Limb (tissue), 2 donors: Measurements from ENCODE around the gene GOSR1.
A peak's percentile ranks its signal among the peaks of the same experiment; 100 is the strongest.
"Not testable (repeated sequence)": the region's sequence is repeated elsewhere in the genome, so short reads cannot be mapped to it uniquely, and the experiment has no call there.

Experiments used
- DNase-seq, 2 donors: peaks; one replicate each; pipeline ENCODE4 v3.0.0-alpha.2; 2016; ENCODE audit errors: extremely low spot score in 2 of 2

Gene GOSR1

DNA sequence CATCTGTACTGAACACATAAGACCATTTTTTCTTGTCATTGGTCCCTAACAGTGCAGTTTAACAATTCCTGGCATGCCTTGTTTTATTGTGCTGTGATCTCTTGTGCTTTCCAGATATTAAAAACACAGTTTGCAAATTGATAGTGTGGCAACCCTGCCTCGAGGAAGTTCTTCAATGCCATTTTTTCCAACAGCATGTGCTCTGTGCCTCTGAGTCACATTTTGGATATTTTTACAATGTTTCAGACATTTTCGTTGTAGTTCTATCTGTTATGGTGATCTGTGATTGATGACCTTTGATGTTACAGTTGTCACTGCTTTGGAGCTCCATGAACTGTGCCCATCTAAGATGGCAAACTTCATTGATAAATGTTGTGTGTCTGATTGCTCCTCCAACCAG lies 66.2 kb downstream of the GOSR1 start:
- DNase-seq = no peak

DNA sequence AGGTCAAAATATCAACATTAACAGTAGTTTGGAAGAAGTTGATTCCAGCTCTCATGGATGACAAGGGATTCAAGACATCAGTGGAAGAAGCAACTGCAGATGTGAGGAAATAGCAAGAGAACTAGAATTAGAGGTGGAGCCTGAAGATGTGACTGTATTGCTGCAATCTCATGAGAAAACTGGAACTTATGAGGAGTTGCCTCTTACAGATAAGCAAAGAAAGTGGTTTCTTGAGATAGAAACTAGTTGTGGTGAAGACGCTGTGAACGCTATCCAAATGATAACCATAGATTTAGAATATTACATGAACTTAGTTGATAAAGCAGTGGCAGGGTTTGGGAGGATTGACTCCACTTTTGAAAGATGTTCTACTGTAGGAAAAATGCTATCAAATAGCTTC lies 67.8 kb downstream of the GOSR1 start:
- DNase-seq = no peak

DNA sequence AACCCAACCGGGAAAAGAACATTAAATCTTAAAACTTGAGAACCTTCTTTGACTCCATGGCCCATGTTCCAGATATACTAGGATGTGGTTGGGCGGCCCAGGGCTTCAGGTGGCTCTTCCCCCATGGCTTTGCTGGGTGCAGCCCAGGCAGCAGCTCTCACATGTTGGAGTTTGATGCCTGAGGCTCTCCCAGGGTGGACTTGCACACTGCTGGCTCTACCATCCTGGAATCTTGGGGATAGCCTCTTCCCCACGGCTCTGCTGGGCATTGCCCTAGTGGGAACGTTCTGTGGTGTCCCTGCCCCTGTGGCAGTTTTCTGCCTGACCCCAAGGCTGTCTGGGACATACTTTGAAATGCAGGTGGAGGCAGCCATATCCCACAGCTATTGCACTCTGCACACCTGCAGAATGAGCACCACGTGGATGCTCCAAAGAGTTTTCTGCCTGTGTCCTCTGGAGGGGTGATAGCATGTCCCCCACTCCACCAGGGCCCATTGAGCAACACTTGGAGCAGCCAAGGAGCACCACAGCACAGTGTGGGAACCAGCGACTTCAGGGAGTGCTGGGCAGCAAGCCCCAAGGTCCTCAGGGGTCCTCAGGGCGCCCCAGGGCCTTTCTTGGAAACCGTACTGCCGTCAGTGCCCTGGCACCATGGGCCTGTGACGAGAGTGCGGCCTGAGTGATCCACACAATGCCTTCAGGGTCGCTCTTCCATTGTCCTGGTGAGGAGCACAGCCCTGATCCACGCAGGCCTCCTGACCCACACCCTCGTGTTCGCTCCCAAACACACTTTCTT lies 70.8 kb downstream of the GOSR1 start:
- no peak for DNase-seq

DNA sequence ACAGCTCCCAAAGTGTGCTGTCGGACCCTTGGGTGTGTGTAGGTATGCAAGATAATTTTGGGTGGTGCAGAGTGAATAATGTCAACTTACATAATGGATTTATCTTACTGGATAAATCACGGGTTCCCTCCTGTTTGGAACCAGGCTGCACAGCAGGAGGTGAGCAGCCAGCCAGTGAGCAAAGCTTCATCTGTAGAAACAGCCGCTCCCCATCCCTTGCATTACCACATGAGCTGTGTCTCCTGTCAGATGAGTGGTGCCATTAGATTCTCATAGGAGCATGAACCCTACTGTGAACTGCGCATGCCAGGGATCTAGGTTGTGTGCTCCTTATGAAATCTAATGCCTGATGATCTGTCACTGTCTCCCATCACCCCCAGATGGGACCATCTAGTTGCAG lies 72.0 kb downstream of the GOSR1 start:
- not testable (repeated sequence) for DNase-seq

DNA sequence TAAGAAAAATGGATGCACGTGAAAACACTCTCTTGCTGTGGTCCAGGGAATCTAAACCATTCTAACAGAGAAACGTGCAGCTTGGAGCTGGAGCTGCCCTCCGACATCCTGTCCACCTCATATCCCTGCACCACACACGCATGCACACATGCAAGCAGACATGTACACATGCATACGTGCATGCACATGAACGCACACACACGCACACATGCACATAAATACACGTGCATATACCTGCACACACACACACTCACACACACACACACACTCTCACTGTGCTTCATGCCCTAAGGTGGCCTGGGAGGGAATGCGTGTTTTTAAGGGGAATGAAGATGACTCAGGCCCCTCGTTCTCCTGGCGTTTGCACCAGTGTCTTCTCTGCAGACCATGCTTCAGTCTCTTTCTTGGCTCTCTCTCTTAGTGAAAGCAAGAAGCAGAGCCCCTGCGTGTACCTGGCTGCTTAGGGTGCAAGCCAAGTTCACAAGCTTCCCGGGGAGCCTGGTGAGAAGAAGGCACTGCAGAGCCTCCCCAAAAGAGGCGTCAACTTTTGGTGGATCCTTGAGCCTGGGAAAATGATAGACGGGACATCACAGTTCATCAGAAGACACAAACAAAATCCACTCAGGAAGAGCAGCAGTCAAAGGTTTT lies 72.8 kb downstream of the GOSR1 start:
- DNase-seq = no peak

DNA sequence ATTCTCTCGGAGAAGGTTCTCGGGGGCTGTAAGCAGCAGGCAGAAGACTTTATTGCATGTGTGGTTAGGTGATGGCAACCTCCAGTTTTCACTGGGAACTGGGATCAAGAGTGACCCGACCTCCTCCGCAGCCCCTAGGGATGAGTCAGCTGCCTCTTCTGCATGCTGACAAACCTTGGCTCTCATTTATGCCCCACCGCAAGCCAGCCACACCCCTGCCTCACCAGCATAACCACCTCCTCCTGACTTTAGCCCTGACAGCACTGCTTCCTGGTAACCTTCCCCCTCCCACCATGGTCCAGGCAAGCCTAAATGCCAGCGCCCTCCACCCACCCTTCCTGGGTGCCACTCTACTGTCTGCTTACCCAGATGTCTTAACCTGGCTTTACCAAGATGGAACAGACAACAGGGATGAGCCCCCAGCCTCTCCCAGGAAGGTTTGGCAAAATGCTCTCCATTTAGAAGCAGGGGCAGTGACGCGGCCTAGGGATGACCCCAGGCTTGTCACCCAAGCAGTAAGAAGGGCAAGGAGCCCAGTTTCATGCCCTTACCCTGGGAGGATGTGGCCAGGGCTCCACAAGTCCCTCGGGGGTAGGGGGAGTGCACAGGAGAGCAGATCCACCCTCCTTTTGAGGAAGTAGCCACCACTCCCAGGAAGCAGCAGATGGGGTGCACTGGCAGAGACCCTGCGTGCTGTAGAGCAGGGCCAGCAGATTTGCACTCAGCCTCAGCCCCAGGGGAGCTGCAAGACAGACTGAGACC lies 73.5 kb downstream of the GOSR1 start:
- peak in 1 of 2 donors; percentile 13 for DNase-seq

DNA sequence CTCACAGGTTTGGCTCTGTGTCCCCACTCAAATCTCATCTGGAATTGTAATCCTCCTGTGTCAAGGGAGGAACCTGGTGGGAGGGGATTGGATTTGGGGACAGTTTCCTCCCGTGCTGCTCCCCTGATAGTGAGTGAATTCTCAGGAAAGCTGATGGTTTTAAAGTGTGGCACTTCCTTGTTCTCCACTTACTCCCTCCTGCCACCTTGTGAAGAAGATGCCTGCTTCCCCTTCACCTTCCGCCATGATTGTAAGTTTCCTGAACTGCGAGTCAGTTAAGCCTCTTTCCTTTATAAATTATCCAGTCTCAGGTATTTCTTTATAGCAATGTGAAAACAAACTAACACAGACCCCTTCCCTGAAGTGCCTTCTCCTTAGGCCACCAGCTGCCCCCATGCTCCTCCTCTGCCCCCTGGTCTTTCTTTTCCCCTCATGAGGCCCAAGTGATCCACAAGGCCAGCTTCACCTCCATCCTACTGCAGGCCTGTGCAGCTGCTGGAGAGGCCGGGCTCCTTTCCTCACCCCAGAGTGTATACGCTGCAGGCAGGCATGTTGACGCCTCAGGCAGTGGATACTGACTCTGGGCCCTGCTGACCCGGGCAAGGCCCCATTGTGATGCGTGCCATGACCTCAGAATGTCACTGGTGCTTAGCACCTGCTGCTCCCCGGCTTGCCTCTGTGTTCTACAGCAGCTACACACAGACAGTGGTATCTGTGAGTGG lies 74.2 kb downstream of the GOSR1 start:
- DNase-seq = not testable (repeated sequence)

DNA sequence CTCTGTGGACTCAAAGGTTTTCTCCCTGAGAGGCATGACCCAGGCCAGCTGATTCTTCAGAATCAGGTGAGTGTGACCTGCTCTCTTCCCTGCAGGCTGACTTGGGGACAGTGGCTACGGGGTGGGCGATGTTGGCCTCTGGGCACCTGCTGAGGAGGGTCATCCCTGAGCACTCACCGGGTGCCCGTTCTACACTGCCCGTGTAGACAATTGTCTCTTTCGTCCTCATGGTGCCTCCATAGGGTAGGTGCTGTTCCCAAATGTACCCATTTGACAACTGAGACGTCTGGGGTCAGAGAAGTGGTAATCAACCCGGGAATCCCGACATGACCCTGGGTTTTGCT lies 74.8 kb downstream of the GOSR1 start:
- DNase-seq = no peak

DNA sequence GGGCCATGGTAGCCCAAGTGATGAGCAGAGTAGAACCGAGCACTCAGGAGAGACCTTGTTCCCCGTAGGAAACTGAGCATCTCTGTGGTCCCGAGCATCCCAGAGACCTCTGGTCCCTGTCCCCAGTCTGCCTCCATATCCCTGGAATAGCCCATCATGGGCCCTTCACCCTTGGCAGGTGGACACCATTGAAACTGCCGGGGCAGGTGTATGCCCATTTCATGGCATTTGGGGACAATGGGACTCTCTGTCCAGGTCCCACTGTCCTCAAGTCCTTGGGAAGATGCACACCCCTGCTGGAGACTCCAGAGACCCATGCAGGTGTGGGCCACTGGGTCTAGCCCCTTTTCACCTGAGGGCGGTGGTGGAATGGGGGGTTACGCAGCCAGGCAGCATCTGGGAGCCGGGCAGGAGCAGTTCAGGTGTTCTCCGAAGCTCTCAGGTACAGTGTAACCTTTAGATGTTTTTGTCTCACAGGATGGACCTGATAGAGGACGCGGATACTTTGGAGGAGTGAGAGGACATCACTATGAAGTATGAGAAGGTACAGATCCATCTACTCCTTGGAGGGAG lies 75.9 kb downstream of the GOSR1 start:
- no peak for DNase-seq

DNA sequence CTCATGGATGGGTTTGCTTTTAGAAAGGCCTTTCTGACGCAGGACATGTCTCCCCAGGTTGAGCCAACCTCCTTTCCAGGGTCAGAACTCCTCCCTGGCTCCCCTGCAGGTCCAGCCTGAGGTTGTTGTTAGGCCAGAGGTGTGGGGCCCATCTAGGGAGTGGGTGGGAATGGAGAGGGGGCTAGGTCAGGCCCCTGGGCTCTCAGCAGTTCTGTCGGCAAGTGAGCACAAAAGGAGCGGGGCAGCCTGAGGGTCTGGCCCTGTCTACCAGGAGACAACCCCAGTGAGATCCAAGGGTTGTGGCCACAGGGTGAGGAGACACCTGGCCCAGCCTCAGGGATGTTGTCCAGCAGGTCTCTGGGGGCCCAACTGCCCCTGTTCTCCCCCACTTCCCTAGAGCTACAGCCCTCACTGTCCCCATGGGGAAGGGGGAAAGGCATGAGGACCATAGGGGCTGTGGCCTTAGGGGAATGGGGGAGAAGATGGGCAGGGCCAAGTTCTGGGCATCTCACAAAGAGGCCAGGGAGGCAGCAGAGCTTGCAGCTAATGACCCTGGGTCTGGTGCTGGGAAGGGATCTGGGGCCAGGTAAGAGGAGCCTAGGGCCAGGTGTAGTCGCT lies 76.7 kb downstream of the GOSR1 start:
- peak in 1 of 2 donors; percentile 11 for DNase-seq

DNA sequence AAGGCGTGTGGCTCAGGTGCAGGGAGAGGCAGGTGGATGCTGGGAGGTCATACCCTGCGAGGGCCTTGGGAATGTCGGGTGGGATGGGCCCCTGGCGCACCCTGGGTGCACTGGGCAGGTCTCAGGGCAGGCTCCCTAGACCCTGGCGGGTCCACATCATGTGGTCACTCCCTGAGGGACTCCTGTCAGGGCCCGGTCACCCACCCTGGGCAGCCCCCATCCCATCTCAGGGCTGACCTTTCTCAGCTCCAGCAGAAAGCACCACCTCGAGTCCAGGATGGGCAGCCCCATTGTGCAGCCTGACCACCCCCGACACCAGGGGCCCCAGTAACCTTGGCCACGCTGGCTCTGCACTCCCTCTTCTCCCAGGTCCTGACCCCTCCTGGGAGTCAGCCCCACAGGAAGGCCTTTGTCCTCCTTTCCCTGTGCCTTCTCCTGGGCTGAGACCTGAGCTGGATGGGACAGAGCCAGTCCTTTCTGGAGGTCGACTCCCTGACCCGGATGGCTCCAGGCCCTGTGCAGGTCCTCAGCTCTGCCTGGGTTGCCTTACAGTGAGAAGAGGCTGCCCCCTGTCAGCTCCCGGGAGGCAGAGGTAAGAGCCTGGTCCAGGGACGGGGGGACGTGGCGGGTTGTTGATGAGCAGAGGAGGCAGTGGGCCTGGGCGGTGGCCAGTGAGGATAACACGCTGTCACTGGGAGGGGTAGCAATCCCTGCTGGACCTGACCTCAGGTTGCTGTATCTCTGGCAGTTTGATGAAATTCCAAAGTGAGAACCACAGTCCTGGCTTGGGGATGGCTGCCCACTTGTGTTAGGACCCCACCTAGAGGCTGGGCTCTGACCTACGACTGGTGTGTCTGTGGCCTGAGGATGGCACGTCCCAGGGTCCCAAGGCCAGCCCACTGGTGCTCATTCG lies 77.9 kb downstream of the GOSR1 start:
- peak in 1 of 2 donors; percentile 15 for DNase-seq

DNA sequence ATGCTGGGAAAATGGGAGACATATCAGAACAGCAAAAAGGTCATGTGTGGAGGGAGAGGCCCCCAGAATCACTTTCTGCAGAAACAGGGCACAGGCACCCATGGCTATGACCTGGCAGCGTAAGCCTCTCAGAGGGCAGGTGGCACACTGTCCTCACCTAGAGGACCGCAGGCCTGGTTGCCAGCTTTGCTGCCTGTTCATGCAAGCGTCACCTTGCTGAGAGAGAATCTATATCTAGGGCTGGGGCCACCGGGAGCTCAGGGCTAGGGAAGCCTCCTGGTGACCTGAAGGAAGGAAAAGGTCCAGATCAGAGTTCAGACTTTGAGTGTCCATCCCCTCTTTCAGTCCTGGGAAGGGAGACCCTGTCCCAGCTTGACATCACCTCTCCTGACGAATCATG lies 78.7 kb downstream of the GOSR1 start:
- no peak for DNase-seq

DNA sequence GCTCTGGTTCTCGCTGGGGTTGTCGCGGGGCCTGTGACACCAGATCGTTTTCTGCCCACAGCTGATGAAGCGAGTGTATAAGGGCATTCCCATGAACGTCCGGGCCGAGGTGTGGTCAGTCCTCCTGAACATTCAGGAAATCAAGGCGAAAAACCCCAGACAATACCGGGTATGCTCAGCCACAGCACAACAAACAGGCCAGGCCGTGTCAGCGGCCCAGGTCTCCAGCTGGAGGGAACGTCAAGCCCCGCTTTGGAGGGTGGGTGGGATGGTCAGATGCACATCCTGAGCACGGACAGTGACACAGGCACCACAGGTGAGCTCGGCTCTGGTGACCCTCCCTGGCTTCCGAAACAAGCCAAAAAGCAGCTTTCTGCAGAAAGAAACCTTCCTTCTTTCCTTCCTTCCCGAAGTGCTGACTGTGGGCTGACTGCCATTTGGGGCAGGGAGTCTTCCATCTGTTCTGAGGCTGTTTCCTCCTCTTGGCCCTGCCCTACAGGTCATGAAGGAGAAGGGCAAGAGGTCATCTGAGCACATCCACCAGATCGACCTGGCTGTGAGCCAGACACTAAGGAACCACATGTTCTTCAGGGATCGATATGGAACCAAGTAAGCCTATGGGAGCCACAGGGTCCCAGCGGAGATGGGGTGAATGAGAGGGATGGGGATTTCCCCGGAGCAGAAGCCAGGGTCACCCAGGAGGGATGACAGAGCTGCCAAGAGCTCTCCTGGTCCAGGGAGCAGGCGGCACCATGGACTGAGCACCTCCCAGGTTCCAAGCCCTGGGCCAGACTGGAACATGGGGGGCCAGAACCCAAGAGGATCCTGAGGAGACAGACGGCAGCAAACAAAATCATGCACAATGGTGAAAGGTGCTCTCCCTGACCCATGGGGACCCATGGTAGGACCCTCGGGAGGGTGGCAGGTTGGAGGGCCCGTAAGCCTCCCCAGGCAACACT lies 79.4 kb downstream of the GOSR1 start:
- no peak for DNase-seq

DNA sequence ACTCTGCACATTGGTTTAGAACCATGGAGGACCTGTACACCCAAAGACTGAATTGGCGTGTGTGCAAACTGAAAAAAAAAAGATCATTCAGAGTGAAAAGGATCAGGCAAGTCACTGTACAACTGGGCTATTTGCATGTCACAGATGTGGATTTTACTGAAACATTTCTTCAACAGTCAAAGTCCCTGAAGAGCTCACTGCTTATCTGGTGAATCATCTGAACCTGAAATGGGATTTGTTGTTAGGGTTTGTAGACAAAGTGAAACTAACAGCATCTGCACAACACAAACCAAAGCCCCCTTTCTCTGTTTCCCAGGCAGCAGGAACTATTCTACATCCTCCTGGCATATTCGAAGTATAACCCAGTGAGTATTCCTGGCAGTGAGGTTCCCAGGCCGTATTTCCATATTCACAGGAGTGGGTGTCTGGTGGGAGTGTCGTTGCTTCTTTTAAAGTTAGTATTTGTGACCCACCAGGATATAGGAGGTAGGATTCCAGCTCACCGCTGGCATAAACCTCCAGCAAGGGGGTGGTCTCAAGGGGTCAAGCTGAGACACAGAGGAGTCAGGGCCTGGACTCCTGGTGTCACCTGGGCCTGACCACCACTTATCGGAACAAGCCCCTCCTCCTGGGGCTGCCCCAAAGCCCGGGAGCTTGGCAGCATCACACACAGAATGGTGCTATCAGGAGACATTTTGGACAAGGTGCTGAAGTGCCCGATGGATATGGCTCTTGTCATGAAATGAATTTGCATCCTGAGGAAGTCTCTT lies 80.9 kb downstream of the GOSR1 start:
- no peak for DNase-seq

DNA sequence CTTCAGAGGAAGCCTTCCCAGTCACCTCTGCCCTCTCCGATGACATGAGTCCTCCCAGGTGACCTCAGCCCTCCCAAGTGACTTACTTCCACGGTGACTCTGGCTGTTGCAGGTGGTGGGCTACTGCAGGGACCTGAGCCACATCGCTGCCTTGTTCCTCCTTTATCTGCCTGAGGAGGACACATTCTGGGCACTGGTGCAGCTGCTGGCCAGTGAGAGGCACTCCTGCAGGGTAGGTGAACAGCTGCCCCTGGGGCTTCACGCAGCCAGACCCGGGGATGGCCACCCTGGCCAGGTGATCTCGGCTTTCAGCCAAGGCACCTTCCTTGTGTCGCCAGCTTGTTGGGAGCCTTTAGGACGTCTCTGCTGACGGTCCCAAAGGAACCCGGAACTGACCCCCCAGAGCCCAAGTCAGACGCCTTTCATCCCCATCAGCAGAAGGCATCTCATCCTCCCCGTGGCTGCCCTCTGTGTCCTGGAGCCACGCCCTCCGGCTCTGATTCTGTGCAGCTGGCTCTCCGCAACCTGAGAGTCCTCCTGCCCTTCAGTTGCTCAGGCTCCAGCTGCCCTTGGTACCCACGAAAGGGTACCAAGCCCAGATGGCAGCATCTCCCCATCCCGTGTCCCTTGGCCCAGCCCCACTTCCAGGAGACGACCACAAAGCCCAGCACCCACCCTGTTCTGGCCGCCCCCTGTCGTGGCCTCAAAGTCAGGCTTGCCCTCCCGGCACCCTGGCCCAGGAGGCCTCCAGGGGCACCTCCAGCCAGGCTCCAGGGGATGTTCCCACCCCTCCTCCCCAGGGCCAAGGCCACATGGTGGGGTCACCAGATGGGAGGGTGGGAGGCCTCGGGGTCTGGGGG lies 81.7 kb downstream of the GOSR1 start:
- DNase-seq = no peak

DNA sequence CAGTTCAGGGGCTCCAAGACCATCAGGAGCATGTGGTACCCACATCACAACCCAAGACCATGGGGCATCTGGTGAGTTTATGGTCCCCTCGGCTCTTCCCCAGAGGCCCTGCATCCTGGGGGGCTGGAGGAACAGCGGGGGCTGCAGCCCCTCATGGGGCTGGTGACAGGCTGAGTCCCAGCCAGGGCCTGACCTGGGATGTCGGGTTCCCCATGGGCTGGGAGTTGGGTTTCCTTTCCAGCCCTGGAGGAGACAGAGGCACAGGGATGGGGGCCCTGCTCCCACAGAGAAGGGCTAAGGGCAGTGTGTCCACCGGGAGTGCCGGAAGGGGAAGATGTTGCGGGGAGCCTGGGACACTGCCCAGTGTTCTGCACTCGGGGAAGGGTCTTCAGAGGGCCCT lies 82.4 kb downstream of the GOSR1 start:
- peak in 1 of 2 donors; percentile 11 for DNase-seq
